K562 (cell line): ENCODE data around the gene MEX3D. TPM values are rescaled to one million over a fixed set of nuclear protein-coding genes. Genes with fewer than 3 reads are reported as not detected.
A peak's percentile ranks its signal among the peaks of the same experiment; 100 is the strongest.

Experiments used
- ATAC-seq: fragments of 200-7000 bp; cut with Tn5 transposase; 3 replicates; pipeline ENCODE4 v1.9.1; 2020; ENCODE audit warnings: moderate library complexity
- BruUV-seq: library from RNA; stranded (reverse); fragments of 400-500 nt; replicated peaks from 2 replicates; lab custom pipeline; 2021; lab: Mats Ljungman, UMichigan
- CTCF ChIA-PET: fragments of 300-600 bp; formaldehyde crosslinking; extraction: SDS; loops from one replicate; lab custom pipeline; 2021; ENCODE audit warnings: low intra/inter-chr PET ratio; lab: Yijun Ruan, JAX
- POLR2A ChIA-PET: fragments of 300-600, 350-650 bp; sonication (Branson Sonifier 250); formaldehyde crosslinking; extraction: SDS; loops from one replicate; lab custom pipeline; 2021; ENCODE audit warnings: antibody characterized with exemption, inconsistent platforms; lab: Yijun Ruan, JAX
- DNase-seq, 4 experiments: peaks; one replicate each; pipeline versions ENCODE4 v3.0.0 to v3.0.0-alpha.2; 2011 to 2018; ENCODE audit warnings: low spot score in 3 of 4, mixed read lengths in 3 of 4; ENCODE audit errors: extremely low read depth in 1 of 4
- FAIRE-seq: peaks from 2 replicates; lab custom pipeline; 2011; peaks lifted over from hg19 to GRCh38; lab: Jason Lieb, UNC
- H2AFZ ChIP-seq: 2 replicates; pipeline ENCODE4 v1.6.0; 2011; ENCODE audit warnings: low read depth, low read length, control low read depth, inconsistent platforms
- H3K27ac ChIP-seq: fragments of 200-600 bp; 3 replicates; pipeline ENCODE4 v1.8.0; 2011; ENCODE audit warnings: low read depth, mild to moderate bottlenecking, control low read depth, inconsistent platforms, low read length, moderate library complexity, mixed read lengths; ENCODE audit errors: extremely low read depth
- H3K27me3 ChIP-seq, 2 experiments: fragments of 300-600 bp in 1 of 2; 2 replicates in 1 of 2; 3 replicates in 1 of 2; pipeline versions ENCODE4 v1.6.0 to v1.8.0; 2011; ENCODE audit warnings: inconsistent platforms in 2 of 2, low read length in 2 of 2, mild to moderate bottlenecking in 1 of 2, mixed read lengths in 1 of 2, moderate library complexity in 1 of 2; ENCODE audit not compliant: control insufficient read depth in 2 of 2, insufficient read depth in 2 of 2
- H3K36me3 ChIP-seq: fragments of 300-600 bp; 3 replicates; pipeline ENCODE4 v1.8.0; 2011; ENCODE audit warnings: mild to moderate bottlenecking, low read length, inconsistent platforms; ENCODE audit not compliant: control insufficient read depth, insufficient read depth
- H3K4me1 ChIP-seq, 2 experiments: fragments of 200-600 bp in 1 of 2; replicated peaks in 1 of 2; 2 replicates in 1 of 2; 3 replicates in 1 of 2; pipeline versions ENCODE4 v1.5.1 to v1.8.0; 2011; ENCODE audit warnings: inconsistent platforms in 2 of 2, low read length in 2 of 2, mild to moderate bottlenecking in 1 of 2, mixed read lengths in 1 of 2, moderate library complexity in 1 of 2; ENCODE audit not compliant: control insufficient read depth in 2 of 2, insufficient read depth in 2 of 2
- H3K4me2 ChIP-seq: 2 replicates; pipeline ENCODE4 v1.6.1; 2011; ENCODE audit warnings: low read length, control low read depth, inconsistent platforms, mixed read lengths; ENCODE audit not compliant: insufficient read depth
- H3K4me3 ChIP-seq: fragments of 200-600 bp; sonication (generic), shearing (Covaris generic); 2 replicates; pipeline ENCODE4 v1.5.1; 2016; ENCODE audit warnings: control low read depth, inconsistent platforms
- H3K79me2 ChIP-seq: fragments of 200-600 bp; 3 replicates; pipeline ENCODE4 v1.8.0; 2011; ENCODE audit warnings: low read length, inconsistent platforms; ENCODE audit not compliant: control insufficient read depth, insufficient read depth
- H3K9ac ChIP-seq, 2 experiments: 2 replicates each; pipeline versions ENCODE4 v1.6.0 to v1.6.1; 2011; ENCODE audit warnings: low read depth in 2 of 2, low read length in 2 of 2, control low read depth in 1 of 2, inconsistent platforms in 1 of 2, mild to moderate bottlenecking in 1 of 2, mixed read lengths in 1 of 2; ENCODE audit not compliant: insufficient read depth in 1 of 2
- H3K9me1 ChIP-seq: one replicate; pipeline ENCODE4 v1.6.0; 2011; ENCODE audit warnings: inconsistent platforms, mild to moderate bottlenecking, low read length, moderate library complexity; ENCODE audit not compliant: control insufficient read depth, insufficient read depth
- H3K9me3 ChIP-seq: replicated peaks from 2 replicates; pipeline ENCODE4 v1.5.1; 2011; ENCODE audit warnings: low read depth, low read length, inconsistent platforms; ENCODE audit not compliant: control insufficient read depth, insufficient read depth
- H4K20me1 ChIP-seq: replicated peaks from 2 replicates; pipeline ENCODE4 v1.6.1; 2011; ENCODE audit warnings: low read length, inconsistent platforms, mixed read lengths; ENCODE audit not compliant: control insufficient read depth, insufficient read depth
- FIP1L1 ChIP-seq: fragments of 200-400 bp; formaldehyde crosslinking; IDR thresholded peaks from 2 replicates; pipeline ENCODE4 v1.6.1; 2018; ENCODE audit warnings: mild to moderate bottlenecking, low read depth, low read length; ENCODE audit not compliant: poor library complexity, severe bottlenecking
- HDAC6 ChIP-seq: IDR thresholded peaks from 2 replicates; pipeline ENCODE4 v1.6.1; 2012; ENCODE audit warnings: low read depth, mild to moderate bottlenecking, control low read depth, inconsistent platforms, low read length, moderate library complexity
- HDGF ChIP-seq: fragments of 450-650 bp; IDR thresholded peaks from 2 replicates; pipeline ENCODE4 v1.6.1; 2016
- KAT8 ChIP-seq: fragments of 450-650 bp; IDR thresholded peaks from 2 replicates; pipeline ENCODE4 v1.6.1; 2016; ENCODE audit warnings: low read depth, mild to moderate bottlenecking
- OTX1 ChIP-seq: fragments of 450-650 bp; formaldehyde crosslinking; IDR thresholded peaks from 2 replicates; pipeline ENCODE4 v1.4.0; 2022; ENCODE audit warnings: mild to moderate bottlenecking
- PHF20 ChIP-seq: fragments of 450-650 bp; IDR thresholded peaks from 2 replicates; pipeline ENCODE4 v1.6.1; 2018; ENCODE audit not compliant: partially characterized antibody
- PHTF2 ChIP-seq: fragments of 250-450 bp; sonication (Bioruptor Pico); IDR thresholded peaks from 2 replicates; pipeline ENCODE4 v1.5.0; 2021; ENCODE audit warnings: mild to moderate bottlenecking
- POLR2A ChIP-seq: fragments of 450-650 bp; conservative IDR thresholded peaks from 2 replicates; pipeline ENCODE4 v1.6.1; 2016
- POLR3G ChIP-seq: IDR thresholded peaks from 2 replicates; pipeline ENCODE4 v1.6.1; 2011; ENCODE audit not compliant: insufficient read length, insufficient replicate concordance; ENCODE audit errors: extremely low read depth
- SMARCE1 ChIP-seq: fragments of 450-650 bp; IDR thresholded peaks from 2 replicates; pipeline ENCODE4 v1.7.1; 2016; ENCODE audit warnings: mild to moderate bottlenecking
- SRSF7 ChIP-seq: fragments of 200-400 bp; formaldehyde crosslinking; optimal IDR thresholded peaks from 2 replicates; pipeline ENCODE3; 2017; ENCODE audit warnings: mild to moderate bottlenecking, low read depth, low read length
- STAT5B ChIP-seq: fragments of 250-450 bp; sonication (Bioruptor Pico); IDR thresholded peaks from 2 replicates; pipeline ENCODE4 v1.8.0; 2021; ENCODE audit warnings: mild to moderate bottlenecking, inconsistent platforms
- ZBTB5 ChIP-seq: fragments of 450-650 bp; IDR thresholded peaks from 2 replicates; pipeline ENCODE4 v1.6.1; 2017; ENCODE audit warnings: antibody characterized with exemption
- ZNF253 ChIP-seq: fragments of 250-450 bp; sonication (Bioruptor Pico); conservative IDR thresholded peaks from 2 replicates; pipeline ENCODE4 v1.6.1; 2021; ENCODE audit warnings: mild to moderate bottlenecking
- ZNF316 ChIP-seq: fragments of 450-650 bp; IDR thresholded peaks from 2 replicates; pipeline ENCODE4 v1.6.1; 2016
- ZNF589 ChIP-seq: fragments of 200-800 bp; sonication (Bioruptor generic); IDR thresholded peaks from 2 replicates; pipeline ENCODE4 v1.6.1; 2016; ENCODE audit warnings: low read depth, missing genetic modification characterization, missing compliant biosample characterization
- ZNF699 ChIP-seq: fragments of 250-450 bp; sonication (Bioruptor Pico); IDR thresholded peaks from 2 replicates; pipeline ENCODE4 v1.8.0; 2021; ENCODE audit warnings: mild to moderate bottlenecking, moderate library complexity; ENCODE audit not compliant: insufficient replicate concordance
- WGBS: fragments of 100-300 bp; shearing (Covaris generic); methylation state at CpG from one replicate; pipeline ENCODE4 v1.1.6; 2016; ENCODE audit warnings: low coverage, mixed read lengths; ENCODE audit not compliant: insufficient coverage; ENCODE audit errors: missing lambda C conversion rate; 5-methylcytosine and 5-hydroxymethylcytosine counted together
- in situ Hi-C: fragments of 300-500 bp; cut with MboI; formaldehyde crosslinking; loops from 4 replicates; pipeline ENCODE4 v1.15.0; 2018; ENCODE audit warnings: inconsistent platforms, mixed read lengths
- intact Hi-C: fragments of 100-400 bp; cut with micrococcal nuclease; formaldehyde crosslinking; loops from 2 replicates; pipeline ENCODE4 v1.14.2; 2022
- polyA plus RNA-seq, 8 experiments: library from polyadenylated mRNA; depleted of rRNA in 4 of 8; stranded (reverse) in 5 of 8; unstranded in 3 of 8; fragments of >200 nt; fragmentation: Nextera tagmentation in 2 of 8; fragmentation: Illumina TruSeq in 1 of 8; extraction: Ambion mirVana in 2 of 8; extraction: Trizol in 1 of 8; gene quantifications; 2 replicates each; pipeline versions ENCODE4 v1.2.1 to v1.2.3, GENCODE V29; 2011 to 2014; ENCODE audit warnings: inconsistent platforms in 1 of 8, missing spikeins in 1 of 8
- total RNA-seq, 7 experiments: library from RNA; depleted of rRNA in 6 of 7; stranded (reverse); fragments of >200 nt in 6 of 7; fragmentation: Illumina TruSeq in 2 of 7; extraction: Trizol in 2 of 7; gene quantifications; 2 replicates each; pipeline versions ENCODE4 v1.2.1 to v1.2.3, GENCODE V29; 2011 to 2021; ENCODE audit warnings: low replicate concordance in 1 of 7
- TF ChIP-seq, protein P1 (sequence below): fragments of 450-650 bp; IDR thresholded peaks from 2 replicates; pipeline ENCODE4 v1.6.1; 2016; ENCODE audit warnings: low read depth, mild to moderate bottlenecking, moderate library complexity
- TF ChIP-seq, protein P2 (sequence below): sonication (generic); formaldehyde crosslinking; IDR thresholded peaks from 2 replicates; pipeline ENCODE4 v1.8.1; 2023; ENCODE audit warnings: mild to moderate bottlenecking, missing genetic modification reagents

MEX3D gene
- total and polyA plus RNA-seq, 9 of the 15 experiments (the other 6 are each of a cell fraction or from before 2014, with no cell fraction given): 1.7 to 39.3 (median 5.7) TPM

- Histone ChIP-seq H3K9me1 (no peaks in the 10 kb centered on the region), H3K4me3 (peak overlapping the region; percentile 24), H3K4me2 (peak overlapping the region; percentile 35), H3K9me3 (no peaks in the 10 kb centered on the region), H3K36me3 (no peaks in the 10 kb centered on the region), H3K27me3 (peaks cover 15 to 33% of the 10 kb centered on the region in 2 experiments; a peak in 4 of 5 replicates), H3K9ac (peak overlapping the region in 1 of 2 experiments; percentile 86; a peak in 2 of 4 replicates), H3K4me1 (peaks cover 3 to 56% of the 10 kb centered on the region in 2 experiments; a peak in 3 of 5 replicates), H3K79me2 (no peaks in the 10 kb centered on the region), H2AFZ (no peak overlapping the region), H3K27ac (no peak overlapping the region; the same call in 2 of the 3 replicates), H4K20me1 (peaks cover 11% of the 10 kb centered on the region)
- intact Hi-C loops (no loop called here), in situ Hi-C loops (no loop called here)
- BruUV-seq: no TSS peak
- ATAC-seq (no peak), FAIRE-seq (peak; percentile 85), DNase-seq (peak in 3 of 4 experiments; percentile 14 to 58 (median 57))
- 7% methylated on average over 34 of the region's 49 CpGs for WGBS
- ChIA-PET CTCF (interaction anchor here (0.6 kb wide), 2 partner anchors 101 to 243 kb away, joined by 4 read pairs; no protein-coding TSS in a partner anchor), POLR2A (interaction anchor here (0.6 kb wide), 1 partner anchor 126 kb away, joined by 3 read pairs; no protein-coding TSS in a partner anchor)
- TF ChIP-seq ZNF699 (CRISPR knock-in tag) (no peak), SMARCE1 (0 out of 2 replicates have a peak, but pooled peaks have one; percentile 34), ZNF253 (CRISPR knock-in tag) (no peak), POLR2A (no peak), ZNF316 (peak; percentile 11; the same call in 1 of the 2 replicates), PHF20 (peak; percentile 51), PHTF2 (no peak), KAT8 (no peak), OTX1 (0 out of 2 replicates have a peak, but pooled peaks have one; percentile 54), SRSF7 (no peak), ZNF589 (CRISPR knock-in tag) (no peak), ZBTB5 (peak; percentile 55; the same call in 1 of the 2 replicates), FIP1L1 (no peak), POLR3G (no peak), HDAC6 (no peak), STAT5B (CRISPR knock-in tag) (no peak), HDGF (peak; percentile 75; the same call in 1 of the 2 replicates)
- TF ChIP-seq, protein P1, sequence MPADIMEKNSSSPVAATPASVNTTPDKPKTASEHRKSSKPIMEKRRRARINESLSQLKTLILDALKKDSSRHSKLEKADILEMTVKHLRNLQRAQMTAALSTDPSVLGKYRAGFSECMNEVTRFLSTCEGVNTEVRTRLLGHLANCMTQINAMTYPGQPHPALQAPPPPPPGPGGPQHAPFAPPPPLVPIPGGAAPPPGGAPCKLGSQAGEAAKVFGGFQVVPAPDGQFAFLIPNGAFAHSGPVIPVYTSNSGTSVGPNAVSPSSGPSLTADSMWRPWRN: no peak
- TF ChIP-seq, protein P2, sequence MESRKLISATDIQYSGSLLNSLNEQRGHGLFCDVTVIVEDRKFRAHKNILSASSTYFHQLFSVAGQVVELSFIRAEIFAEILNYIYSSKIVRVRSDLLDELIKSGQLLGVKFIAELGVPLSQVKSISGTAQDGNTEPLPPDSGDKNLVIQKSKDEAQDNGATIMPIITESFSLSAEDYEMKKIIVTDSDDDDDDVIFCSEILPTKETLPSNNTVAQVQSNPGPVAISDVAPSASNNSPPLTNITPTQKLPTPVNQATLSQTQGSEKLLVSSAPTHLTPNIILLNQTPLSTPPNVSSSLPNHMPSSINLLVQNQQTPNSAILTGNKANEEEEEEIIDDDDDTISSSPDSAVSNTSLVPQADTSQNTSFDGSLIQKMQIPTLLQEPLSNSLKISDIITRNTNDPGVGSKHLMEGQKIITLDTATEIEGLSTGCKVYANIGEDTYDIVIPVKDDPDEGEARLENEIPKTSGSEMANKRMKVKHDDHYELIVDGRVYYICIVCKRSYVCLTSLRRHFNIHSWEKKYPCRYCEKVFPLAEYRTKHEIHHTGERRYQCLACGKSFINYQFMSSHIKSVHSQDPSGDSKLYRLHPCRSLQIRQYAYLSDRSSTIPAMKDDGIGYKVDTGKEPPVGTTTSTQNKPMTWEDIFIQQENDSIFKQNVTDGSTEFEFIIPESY (CRISPR knock-in tag): peak; percentile 43; the same call in 1 of the 2 replicates
These were observed 43.7 kb downstream of the MEX3D start for GRCh38 chr19:1524287-1524971.
